Measurements from ENCODE around the gene CDKN2AIP.

GRCh38 chr4:183429489-183429888 lies 14.9 kb upstream of the CDKN2AIP start:
- TF ChIP-seq CTCF (IDR thresholded peaks at IDR 0.05; ENCODE audit: poor library complexity): no peak
- TF ChIP-seq EZH2phosphoT487 (IDR thresholded peaks at IDR 0.05; ENCODE audit: low read depth, severe bottlenecking, unreplicated experiment): no peak
- no peak for TF ChIP-seq EZH2 (IDR thresholded peaks at IDR 0.05; ENCODE audit: borderline replicate concordance)
